Measurements from ENCODE around the gene SCT.

DNA sequence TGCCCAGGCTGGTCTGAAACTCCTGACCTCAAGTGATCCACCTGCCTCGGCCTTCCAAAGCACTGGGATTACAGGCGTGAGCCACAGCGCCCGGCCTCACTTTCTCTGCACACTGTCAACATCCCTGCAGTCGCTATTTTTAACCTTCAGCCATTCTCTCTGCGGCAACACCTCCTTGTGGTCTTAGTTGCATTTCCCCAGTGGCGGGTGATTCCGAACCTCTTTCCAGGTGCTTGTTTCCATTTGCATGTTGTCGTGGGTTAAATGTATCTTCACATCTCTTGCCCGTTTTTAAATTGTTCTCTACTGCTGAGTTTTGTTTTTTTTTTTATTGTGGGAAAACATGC lies 2.2 kb upstream of the SCT start:
- TF ChIP-seq, protein P1, sequence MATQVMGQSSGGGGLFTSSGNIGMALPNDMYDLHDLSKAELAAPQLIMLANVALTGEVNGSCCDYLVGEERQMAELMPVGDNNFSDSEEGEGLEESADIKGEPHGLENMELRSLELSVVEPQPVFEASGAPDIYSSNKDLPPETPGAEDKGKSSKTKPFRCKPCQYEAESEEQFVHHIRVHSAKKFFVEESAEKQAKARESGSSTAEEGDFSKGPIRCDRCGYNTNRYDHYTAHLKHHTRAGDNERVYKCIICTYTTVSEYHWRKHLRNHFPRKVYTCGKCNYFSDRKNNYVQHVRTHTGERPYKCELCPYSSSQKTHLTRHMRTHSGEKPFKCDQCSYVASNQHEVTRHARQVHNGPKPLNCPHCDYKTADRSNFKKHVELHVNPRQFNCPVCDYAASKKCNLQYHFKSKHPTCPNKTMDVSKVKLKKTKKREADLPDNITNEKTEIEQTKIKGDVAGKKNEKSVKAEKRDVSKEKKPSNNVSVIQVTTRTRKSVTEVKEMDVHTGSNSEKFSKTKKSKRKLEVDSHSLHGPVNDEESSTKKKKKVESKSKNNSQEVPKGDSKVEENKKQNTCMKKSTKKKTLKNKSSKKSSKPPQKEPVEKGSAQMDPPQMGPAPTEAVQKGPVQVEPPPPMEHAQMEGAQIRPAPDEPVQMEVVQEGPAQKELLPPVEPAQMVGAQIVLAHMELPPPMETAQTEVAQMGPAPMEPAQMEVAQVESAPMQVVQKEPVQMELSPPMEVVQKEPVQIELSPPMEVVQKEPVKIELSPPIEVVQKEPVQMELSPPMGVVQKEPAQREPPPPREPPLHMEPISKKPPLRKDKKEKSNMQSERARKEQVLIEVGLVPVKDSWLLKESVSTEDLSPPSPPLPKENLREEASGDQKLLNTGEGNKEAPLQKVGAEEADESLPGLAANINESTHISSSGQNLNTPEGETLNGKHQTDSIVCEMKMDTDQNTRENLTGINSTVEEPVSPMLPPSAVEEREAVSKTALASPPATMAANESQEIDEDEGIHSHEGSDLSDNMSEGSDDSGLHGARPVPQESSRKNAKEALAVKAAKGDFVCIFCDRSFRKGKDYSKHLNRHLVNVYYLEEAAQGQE (IDR thresholded peaks at IDR 0.05; ENCODE audit: insufficient replicate concordance, low read depth), result no peak
- TF ChIP-seq, protein P2, sequence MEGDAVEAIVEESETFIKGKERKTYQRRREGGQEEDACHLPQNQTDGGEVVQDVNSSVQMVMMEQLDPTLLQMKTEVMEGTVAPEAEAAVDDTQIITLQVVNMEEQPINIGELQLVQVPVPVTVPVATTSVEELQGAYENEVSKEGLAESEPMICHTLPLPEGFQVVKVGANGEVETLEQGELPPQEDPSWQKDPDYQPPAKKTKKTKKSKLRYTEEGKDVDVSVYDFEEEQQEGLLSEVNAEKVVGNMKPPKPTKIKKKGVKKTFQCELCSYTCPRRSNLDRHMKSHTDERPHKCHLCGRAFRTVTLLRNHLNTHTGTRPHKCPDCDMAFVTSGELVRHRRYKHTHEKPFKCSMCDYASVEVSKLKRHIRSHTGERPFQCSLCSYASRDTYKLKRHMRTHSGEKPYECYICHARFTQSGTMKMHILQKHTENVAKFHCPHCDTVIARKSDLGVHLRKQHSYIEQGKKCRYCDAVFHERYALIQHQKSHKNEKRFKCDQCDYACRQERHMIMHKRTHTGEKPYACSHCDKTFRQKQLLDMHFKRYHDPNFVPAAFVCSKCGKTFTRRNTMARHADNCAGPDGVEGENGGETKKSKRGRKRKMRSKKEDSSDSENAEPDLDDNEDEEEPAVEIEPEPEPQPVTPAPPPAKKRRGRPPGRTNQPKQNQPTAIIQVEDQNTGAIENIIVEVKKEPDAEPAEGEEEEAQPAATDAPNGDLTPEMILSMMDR (IDR thresholded peaks at IDR 0.05; ENCODE audit: insufficient read depth, low read length), result no peak
- TF ChIP-seq GABPA (IDR thresholded peaks at IDR 0.05; ENCODE audit: low read depth), result no peak
